ENCODE results near the gene AKT2.

AKT2 gene

GRCh38 chr19:40269216-40269940, 15.8 kb downstream of the AKT2 start:
- H3K4me1 Mint-ChIP-seq = peaks cover 58% of the 10 kb centered on the region
- H3K4me3 Mint-ChIP-seq = no peak overlapping the region
- H3K9me3 Mint-ChIP-seq = no peaks in the 10 kb centered on the region
- H3K27ac Mint-ChIP-seq = peak overlapping the region; percentile 53
- H3K27me3 Mint-ChIP-seq = no peaks in the 10 kb centered on the region
- peaks cover 3% of the 10 kb centered on the region for H3K36me3 Mint-ChIP-seq

GRCh38 chr19:40267601-40267997, 17.5 kb downstream of the AKT2 start:
- H3K4me1 Mint-ChIP-seq = peaks cover 43% of the 10 kb centered on the region

GRCh38 chr19:40266912-40267600, 18.1 kb downstream of the AKT2 start:
- Mint-ChIP-seq H3K36me3 (peaks cover 9% of the 10 kb centered on the region), H3K9me3 (no peaks in the 10 kb centered on the region), H3K27ac (no peak overlapping the region), H3K27me3 (no peaks in the 10 kb centered on the region), H3K4me3 (no peak overlapping the region), H3K4me1 (peaks cover 38% of the 10 kb centered on the region)

More at GRCh38 chr19:40267601-40267997, 17.5 kb downstream of the AKT2 start:
- Mint-ChIP-seq H3K36me3 (peaks cover 9% of the 10 kb centered on the region), H3K27ac (no peak overlapping the region), H3K4me3 (no peak overlapping the region), H3K9me3 (no peaks in the 10 kb centered on the region), H3K27me3 (no peaks in the 10 kb centered on the region)

- Mint-ChIP-seq H3K27ac (no peak overlapping the region), H3K4me3 (no peak overlapping the region), H3K27me3 (no peaks in the 10 kb centered on the region), H3K36me3 (peaks cover 14% of the 10 kb centered on the region), H3K9me3 (no peaks in the 10 kb centered on the region), H3K4me1 (peaks cover 38% of the 10 kb centered on the region)
Measured at GRCh38 chr19:40266119-40266518, 19.0 kb downstream of the AKT2 start.

- no peak overlapping the region for H3K27ac Mint-ChIP-seq
- H3K27me3 Mint-ChIP-seq = no peaks in the 10 kb centered on the region
- peaks cover 39% of the 10 kb centered on the region for H3K4me1 Mint-ChIP-seq
- peaks cover 15% of the 10 kb centered on the region for H3K36me3 Mint-ChIP-seq
- H3K9me3 Mint-ChIP-seq = no peaks in the 10 kb centered on the region
- H3K4me3 Mint-ChIP-seq = no peak overlapping the region
Measured at GRCh38 chr19:40265763-40266099, 19.4 kb downstream of the AKT2 start.

GRCh38 chr19:40265055-40265762, 19.9 kb downstream of the AKT2 start:
- Mint-ChIP-seq H3K27ac (no peak overlapping the region), H3K36me3 (peaks cover 16% of the 10 kb centered on the region), H3K9me3 (no peaks in the 10 kb centered on the region), H3K4me1 (peaks cover 36% of the 10 kb centered on the region), H3K4me3 (no peak overlapping the region), H3K27me3 (no peaks in the 10 kb centered on the region)

GRCh38 chr19:40264314-40265054, 20.7 kb downstream of the AKT2 start:
- Mint-ChIP-seq H3K4me1 (peaks cover 35% of the 10 kb centered on the region), H3K4me3 (no peak overlapping the region), H3K36me3 (peaks cover 18% of the 10 kb centered on the region), H3K9me3 (no peaks in the 10 kb centered on the region), H3K27me3 (no peaks in the 10 kb centered on the region), H3K27ac (no peak overlapping the region)

GRCh38 chr19:40263440-40264313, 21.5 kb downstream of the AKT2 start:
- H3K9me3 Mint-ChIP-seq = no peaks in the 10 kb centered on the region

GRCh38 chr19:40262422-40262821, 22.7 kb downstream of the AKT2 start:
- H3K9me3 Mint-ChIP-seq = no peaks in the 10 kb centered on the region
- no peak overlapping the region for H3K4me3 Mint-ChIP-seq
- no peak overlapping the region for H3K27ac Mint-ChIP-seq
- H3K27me3 Mint-ChIP-seq = no peaks in the 10 kb centered on the region
- H3K4me1 Mint-ChIP-seq = peaks cover 36% of the 10 kb centered on the region
- H3K36me3 Mint-ChIP-seq = peaks cover 22% of the 10 kb centered on the region

More at GRCh38 chr19:40263440-40264313, 21.5 kb downstream of the AKT2 start:
- Mint-ChIP-seq H3K36me3 (peaks cover 19% of the 10 kb centered on the region), H3K4me1 (peaks cover 37% of the 10 kb centered on the region), H3K27ac (no peak overlapping the region), H3K27me3 (no peaks in the 10 kb centered on the region), H3K4me3 (no peak overlapping the region)

GRCh38 chr19:40261631-40262030, 23.5 kb downstream of the AKT2 start:
- Mint-ChIP-seq H3K4me3 (no peak overlapping the region), H3K4me1 (peaks cover 34% of the 10 kb centered on the region), H3K9me3 (no peaks in the 10 kb centered on the region), H3K27ac (no peak overlapping the region), H3K27me3 (no peaks in the 10 kb centered on the region), H3K36me3 (peaks cover 20% of the 10 kb centered on the region)

- Mint-ChIP-seq H3K4me3 (no peak overlapping the region), H3K4me1 (peaks cover 57% of the 10 kb centered on the region), H3K27me3 (no peaks in the 10 kb centered on the region), H3K9me3 (no peaks in the 10 kb centered on the region), H3K27ac (no peak overlapping the region), H3K36me3 (peaks cover 25% of the 10 kb centered on the region)
Measured at GRCh38 chr19:40257096-40257517, 28.0 kb downstream of the AKT2 start.

GRCh38 chr19:40256512-40256911, 28.6 kb downstream of the AKT2 start:
- Mint-ChIP-seq H3K36me3 (peaks cover 21% of the 10 kb centered on the region), H3K27me3 (no peaks in the 10 kb centered on the region), H3K4me3 (no peak overlapping the region), H3K27ac (no peak overlapping the region), H3K4me1 (peaks cover 51% of the 10 kb centered on the region), H3K9me3 (no peaks in the 10 kb centered on the region)

GRCh38 chr19:40255619-40256166, 29.5 kb downstream of the AKT2 start:
- H3K4me1 Mint-ChIP-seq = peaks cover 48% of the 10 kb centered on the region
- peak overlapping the region; percentile 65 for H3K27ac Mint-ChIP-seq
- H3K36me3 Mint-ChIP-seq = peaks cover 18% of the 10 kb centered on the region
- no peaks in the 10 kb centered on the region for H3K9me3 Mint-ChIP-seq
- no peak overlapping the region for H3K4me3 Mint-ChIP-seq
- no peaks in the 10 kb centered on the region for H3K27me3 Mint-ChIP-seq

GRCh38 chr19:40254714-40255418, 30.3 kb downstream of the AKT2 start:
- Mint-ChIP-seq H3K4me1 (peaks cover 50% of the 10 kb centered on the region), H3K27me3 (no peaks in the 10 kb centered on the region), H3K9me3 (no peaks in the 10 kb centered on the region), H3K4me3 (no peak overlapping the region), H3K36me3 (peaks cover 19% of the 10 kb centered on the region), H3K27ac (no peak overlapping the region)

Data from activated naive CD4-positive, alpha-beta T cell treated with anti-CD3 and anti-CD28 coated beads, Interleukin-2, amount 50 U/mL, for 24 hours (primary cell).